T-cell (primary cell): ENCODE results near the gene ITPR2. TPM values are rescaled to one million over a fixed set of nuclear protein-coding genes. Genes with fewer than 3 reads are reported as not detected.
"Not testable (repeated sequence)": the region's sequence is repeated elsewhere in the genome, so short reads cannot be mapped to it uniquely, and the experiment has no call there.

Experiments used
- ATAC-seq, 4 experiments: fragments of 200-7000 bp in 3 of 4; fragments of 150-1000 bp in 1 of 4; cut with Tn5 transposase; replicated peaks in 1 of 4; 1 replicate in 3 of 4; 2 replicates in 1 of 4; pipeline ENCODE4 v1.10.0; 2021; ENCODE audit warnings: moderate library complexity in 3 of 4, mild to moderate bottlenecking in 2 of 4, moderate number of reproducible peaks in 1 of 4
- CTCF ChIA-PET, 2 donors: fragments of 300-600 bp; sonication (Branson Sonifier 250); formaldehyde crosslinking; loops; one replicate each; lab custom pipeline; 2022; ENCODE audit warnings: antibody characterized with exemption in 2 of 2; lab: Charles Lee
- POLR2A ChIA-PET, 2 donors: fragments of 300-600 bp; sonication (Branson Sonifier 250); formaldehyde crosslinking; loops; one replicate each; lab custom pipeline; 2022; ENCODE audit warnings: antibody characterized with exemption in 2 of 2; lab: Charles Lee
- DNase-seq, 35 experiments: peaks; one replicate each; pipeline versions ENCODE4 v3.0.0 to v3.0.0-alpha.2; 2013 to 2023
- H3K27ac ChIP-seq: one replicate; pipeline ENCODE4 v1.5.1; 2013; ENCODE audit warnings: low read length
- H3K27me3 ChIP-seq, 2 experiments: replicated peaks in 1 of 2; 1 replicate in 1 of 2; 2 replicates in 1 of 2; pipeline versions ENCODE4 v1.6.1 to v1.7.0; 2013; ENCODE audit warnings: low read length in 1 of 2, mixed read lengths in 1 of 2; ENCODE audit not compliant: control insufficient read depth in 2 of 2, insufficient read depth in 2 of 2; ENCODE audit errors: extremely low read depth in 1 of 2
- H3K36me3 ChIP-seq, 2 donors: 1 replicate in 1 of 2; 2 replicates in 1 of 2; pipeline versions ENCODE4 v1.6.1 to v1.7.0; 2013; ENCODE audit warnings: low read length in 1 of 2; ENCODE audit not compliant: control insufficient read depth in 2 of 2, insufficient read depth in 1 of 2; ENCODE audit errors: extremely low read depth in 1 of 2
- H3K4me1 ChIP-seq, 2 experiments: 1 replicate in 1 of 2; 2 replicates in 1 of 2; pipeline versions ENCODE4 v1.6.1 to v1.7.0; 2013; ENCODE audit warnings: low read length in 2 of 2, mixed read lengths in 1 of 2; ENCODE audit not compliant: insufficient read depth in 2 of 2, control insufficient read depth in 1 of 2; ENCODE audit errors: extremely low read depth in 1 of 2
- H3K4me3 ChIP-seq, 2 donors: 1 replicate in 1 of 2; 2 replicates in 1 of 2; pipeline versions ENCODE4 v1.5.1 to v1.7.0; 2013; ENCODE audit warnings: mild to moderate bottlenecking in 2 of 2, low read length in 1 of 2, moderate library complexity in 1 of 2; ENCODE audit not compliant: control insufficient read depth in 1 of 2; ENCODE audit errors: extremely low read depth in 1 of 2
- H3K9me3 ChIP-seq: 2 replicates; pipeline ENCODE4 v1.7.0; 2013
- H3K27ac Mint-ChIP-seq, 2 donors: one replicate each; pipeline ENCODE4 v1.8.0; 2020 to 2021; ENCODE audit warnings: mild to moderate bottlenecking in 2 of 2, mixed read lengths in 2 of 2
- H3K27me3 Mint-ChIP-seq, 2 donors: one replicate each; pipeline ENCODE4 v1.8.0; 2021 to 2022; ENCODE audit warnings: mixed read lengths in 2 of 2
- H3K36me3 Mint-ChIP-seq: one replicate; pipeline ENCODE4 v1.8.0; 2021; ENCODE audit warnings: mixed read lengths
- H3K4me1 Mint-ChIP-seq, 3 donors: one replicate each; pipeline ENCODE4 v1.8.0; 2020 to 2022; ENCODE audit warnings: mixed read lengths in 3 of 3, mild to moderate bottlenecking in 1 of 3
- H3K4me3 Mint-ChIP-seq, 3 donors: one replicate each; pipeline ENCODE4 v1.8.0; 2020 to 2022; ENCODE audit warnings: mild to moderate bottlenecking in 3 of 3, mixed read lengths in 3 of 3, moderate library complexity in 3 of 3
- H3K9me3 Mint-ChIP-seq, 3 donors: one replicate each; pipeline ENCODE4 v1.8.0; 2020 to 2022; ENCODE audit warnings: mixed read lengths in 3 of 3
- WGBS: methylation state at CpG from one replicate; pipeline ENCODE4 v1.1.5; 2013; ENCODE audit warnings: missing lambda C conversion rate; ENCODE audit not compliant: insufficient coverage; 5-methylcytosine and 5-hydroxymethylcytosine counted together
- total RNA-seq, 35 experiments: library from RNA in 6 of 35; stranded (reverse) in 6 of 35; fragments of 120-200 nt in 1 of 35; gene quantifications; one replicate each; pipeline versions ENCODE4 v1.2.1 to v1.2.4 and lab custom pipeline; 2013 to 2026

The ITPR2 gene
- total RNA-seq, 5 donors from 2014 or later (not counting 1 experiment from before 2014, with no cell fraction given) = 38.8 to 52.5 (median 44.5) TPM

DNA sequence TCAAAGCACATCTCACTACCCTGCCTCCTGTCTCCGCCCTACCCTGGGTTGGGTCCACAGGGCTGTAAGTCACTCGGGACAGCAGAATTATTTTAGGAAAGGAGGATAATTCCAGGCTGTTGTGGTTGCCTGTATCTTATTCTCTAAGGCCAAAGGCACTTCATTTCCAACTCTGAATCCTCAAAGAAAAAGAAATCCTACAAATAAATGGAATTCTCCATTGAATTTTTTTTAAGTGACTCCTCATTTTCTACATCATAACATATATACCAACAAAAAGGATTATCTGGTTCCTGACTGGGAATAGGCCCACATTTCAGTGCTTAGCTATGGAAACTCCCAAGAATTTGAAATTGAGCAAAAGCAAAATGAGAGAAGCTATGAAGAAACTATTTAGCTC, 186.4 kb downstream of the ITPR2 start:
- H3K4me3 ChIP-seq = no peak overlapping the region
- ATAC-seq (no peak), DNase-seq (no peak)
- no CpG with 5 or more reads among the region's 2 CpGs for WGBS
- H3K36me3 ChIP-seq = peaks cover 2 to 4% of the 10 kb centered on the region in 2 donors
- H3K9me3 ChIP-seq = no peaks in the 10 kb centered on the region
- no peaks in the 10 kb centered on the region for H3K27me3 ChIP-seq
- H3K36me3 Mint-ChIP-seq = peaks cover 68% of the 10 kb centered on the region
- no peak overlapping the region for H3K27ac ChIP-seq
- no peak overlapping the region for H3K4me3 Mint-ChIP-seq
- H3K9me3 Mint-ChIP-seq = peaks cover 0 to 7% (median 2%) of the 10 kb centered on the region in 3 donors
- CTCF ChIA-PET = no interaction called here
- H3K4me1 ChIP-seq = no peaks in the 10 kb centered on the region
- H3K27me3 Mint-ChIP-seq = no peaks in the 10 kb centered on the region
- POLR2A ChIA-PET = interaction anchor here in 1 of 2 donors (0.6 kb wide), 1 partner anchor 839 kb away, joined by 6 read pairs; no protein-coding TSS in a partner anchor
- no peaks in the 10 kb centered on the region for H3K4me1 Mint-ChIP-seq
- H3K27ac Mint-ChIP-seq = no peak overlapping the region

DNA sequence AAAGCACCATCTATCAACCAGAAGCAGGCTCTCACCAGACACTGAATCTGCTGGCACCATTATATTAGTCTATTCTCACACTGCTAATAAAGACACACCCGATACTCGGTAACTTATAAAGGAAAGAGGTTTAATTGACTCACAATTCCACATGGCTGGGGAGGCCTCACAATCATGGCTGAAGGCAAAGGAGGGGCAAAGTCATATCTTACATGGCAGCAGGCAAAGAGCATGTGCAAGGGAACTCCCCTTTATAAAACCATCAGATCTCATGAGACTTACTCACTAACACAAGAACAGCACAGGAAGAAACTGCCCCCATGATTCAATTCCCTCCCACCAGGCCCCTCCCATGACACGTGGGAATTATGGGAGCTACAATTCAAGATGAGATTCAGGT, 188.6 kb downstream of the ITPR2 start:
- DNase-seq, H3K27ac Mint-ChIP-seq, ATAC-seq, H3K27me3 Mint-ChIP-seq, H3K4me3 ChIP-seq, POLR2A ChIA-PET, H3K4me1 ChIP-seq, H3K4me3 Mint-ChIP-seq, H3K9me3 Mint-ChIP-seq, H3K4me1 Mint-ChIP-seq, H3K36me3 ChIP-seq, H3K9me3 ChIP-seq, H3K27me3 ChIP-seq, H3K27ac ChIP-seq, CTCF ChIA-PET: not testable (repeated sequence)
- WGBS = no CpG with 5 or more reads among the region's 3 CpGs
- H3K36me3 Mint-ChIP-seq = peaks cover 63% of the 10 kb centered on the region

DNA sequence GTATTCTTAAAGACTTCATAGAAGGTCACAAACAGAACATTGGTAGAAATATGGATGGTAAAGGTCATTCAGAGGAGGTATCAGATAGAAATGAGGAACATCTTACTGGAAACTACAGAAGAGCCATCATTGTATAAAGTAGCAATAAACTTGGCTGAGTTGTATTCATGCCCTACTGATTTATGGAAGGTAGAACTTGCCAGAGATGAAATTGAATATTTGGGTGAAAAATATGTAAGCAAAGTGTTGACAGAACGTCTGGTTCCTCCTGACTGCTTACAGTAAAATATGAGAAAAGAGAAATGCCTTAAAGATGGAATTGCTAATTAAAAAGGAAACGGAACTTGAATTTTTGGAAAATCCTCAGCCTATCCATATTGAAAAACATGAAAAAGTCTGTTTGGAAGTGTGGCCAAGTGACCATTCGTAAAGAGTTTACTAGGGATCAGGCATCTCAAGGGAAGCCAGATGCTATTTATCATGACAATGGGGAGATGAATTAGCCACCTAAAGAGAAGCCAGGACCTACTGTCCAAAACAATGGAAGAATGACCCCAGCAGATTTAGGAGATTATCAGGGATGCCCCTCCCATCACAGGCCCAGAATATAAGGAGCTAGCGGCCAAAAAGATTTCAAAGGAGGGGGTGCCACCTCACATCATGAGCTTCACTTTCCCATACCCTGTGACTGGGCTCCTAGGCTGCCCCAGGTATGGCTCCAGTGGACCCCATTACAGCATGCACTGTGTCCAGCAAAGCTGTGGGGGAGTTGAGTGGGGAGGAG, 189.3 kb downstream of the ITPR2 start:
- Mint-ChIP-seq H3K9me3 (no peaks in the 10 kb centered on the region), H3K4me3 (no peak overlapping the region), H3K27me3 (no peaks in the 10 kb centered on the region), H3K4me1 (no peaks in the 10 kb centered on the region), H3K36me3 (peaks cover 63% of the 10 kb centered on the region), H3K27ac (no peak overlapping the region)
- Histone ChIP-seq H3K9me3 (no peaks in the 10 kb centered on the region), H3K4me1 (no peaks in the 10 kb centered on the region), H3K27ac (no peak overlapping the region), H3K4me3 (no peak overlapping the region), H3K36me3 (peaks cover 4 to 8% of the 10 kb centered on the region in 2 donors), H3K27me3 (no peaks in the 10 kb centered on the region)
- ChIA-PET POLR2A (no interaction called here), CTCF (interaction anchor here (0.6 kb wide), 2 partner anchors 729 to 1164 kb away, joined by 3 read pairs; no protein-coding TSS in a partner anchor)
- ATAC-seq = no peak
- WGBS = no CpG with 5 or more reads among the region's 4 CpGs
- no peak for DNase-seq

DNA sequence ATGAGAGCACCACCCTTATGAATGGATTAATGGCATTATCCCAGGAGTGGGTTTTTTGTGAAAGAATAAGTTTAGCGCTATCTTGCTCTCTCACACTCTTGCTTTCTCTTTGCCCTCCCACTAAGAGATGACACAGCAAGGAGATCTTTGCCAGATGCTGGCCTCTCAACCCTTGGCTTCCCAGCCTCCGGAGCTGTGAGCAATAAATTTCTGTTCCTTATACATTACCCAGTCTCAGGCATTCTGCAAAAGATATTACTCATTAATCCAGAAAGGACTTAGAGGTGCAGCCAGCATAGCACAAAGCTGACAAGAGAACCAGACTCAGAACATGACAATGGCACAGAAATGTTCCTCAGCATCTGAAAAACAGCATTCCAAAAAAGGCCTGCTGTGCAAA, 190.6 kb downstream of the ITPR2 start:
- no peak overlapping the region for H3K4me3 ChIP-seq
- Mint-ChIP-seq H3K9me3 (no peaks in the 10 kb centered on the region), H3K36me3 (peaks cover 55% of the 10 kb centered on the region), H3K4me1 (no peaks in the 10 kb centered on the region), H3K27me3 (no peaks in the 10 kb centered on the region), H3K4me3 (no peak overlapping the region), H3K27ac (no peak overlapping the region)
- no peaks in the 10 kb centered on the region for H3K9me3 ChIP-seq
- peaks cover 4 to 10% of the 10 kb centered on the region in 2 donors for H3K36me3 ChIP-seq
- no peak for ATAC-seq
- DNase-seq = no peak
- WGBS = 100% methylated on average over 1 of the region's 2 CpGs
- no peaks in the 10 kb centered on the region for H3K27me3 ChIP-seq
- POLR2A ChIA-PET = no interaction called here
- no peak overlapping the region for H3K27ac ChIP-seq
- CTCF ChIA-PET = no interaction called here
- H3K4me1 ChIP-seq = no peaks in the 10 kb centered on the region

DNA sequence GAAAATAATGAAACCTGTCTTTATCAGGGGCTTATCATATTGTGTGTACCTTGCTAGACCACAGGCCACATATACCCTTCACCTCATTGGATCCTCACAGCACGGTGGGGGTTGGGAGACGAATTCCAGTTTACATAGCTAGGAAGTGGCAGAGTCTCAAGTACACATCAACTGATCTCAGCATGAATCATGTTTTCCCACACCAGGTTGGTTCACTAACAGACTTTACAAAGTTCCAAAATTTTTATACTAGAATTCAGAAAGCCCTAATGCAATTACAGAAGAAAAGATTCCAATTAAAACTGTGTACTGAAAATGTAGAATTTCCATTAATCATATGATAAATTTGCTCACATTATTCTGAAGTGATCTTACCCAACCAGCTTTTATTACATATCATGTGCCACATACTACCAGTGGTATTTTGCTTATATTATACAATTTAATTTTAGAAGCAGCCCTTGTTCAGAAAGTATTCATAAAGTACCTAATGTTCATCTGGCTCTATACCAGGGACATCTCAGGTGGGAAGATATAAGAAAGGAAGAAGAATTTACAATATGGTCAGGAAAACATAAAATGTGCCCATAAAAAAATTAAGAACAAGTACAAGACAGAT, 196.2 kb downstream of the ITPR2 start:
- Histone ChIP-seq H3K27me3 (no peaks in the 10 kb centered on the region), H3K9me3 (no peaks in the 10 kb centered on the region), H3K4me3 (no peak overlapping the region), H3K36me3 (peaks cover 6 to 8% of the 10 kb centered on the region in 2 donors), H3K4me1 (no peaks in the 10 kb centered on the region), H3K27ac (no peak overlapping the region)
- CTCF ChIA-PET = no interaction called here
- POLR2A ChIA-PET = no interaction called here
- Mint-ChIP-seq H3K27ac (no peak overlapping the region), H3K4me1 (no peaks in the 10 kb centered on the region), H3K4me3 (no peak overlapping the region), H3K9me3 (no peaks in the 10 kb centered on the region), H3K36me3 (peaks cover 51% of the 10 kb centered on the region), H3K27me3 (no peaks in the 10 kb centered on the region)
- 100% methylated on average over 2 of the region's 2 CpGs for WGBS
- DNase-seq (no peak), ATAC-seq (no peak)

DNA sequence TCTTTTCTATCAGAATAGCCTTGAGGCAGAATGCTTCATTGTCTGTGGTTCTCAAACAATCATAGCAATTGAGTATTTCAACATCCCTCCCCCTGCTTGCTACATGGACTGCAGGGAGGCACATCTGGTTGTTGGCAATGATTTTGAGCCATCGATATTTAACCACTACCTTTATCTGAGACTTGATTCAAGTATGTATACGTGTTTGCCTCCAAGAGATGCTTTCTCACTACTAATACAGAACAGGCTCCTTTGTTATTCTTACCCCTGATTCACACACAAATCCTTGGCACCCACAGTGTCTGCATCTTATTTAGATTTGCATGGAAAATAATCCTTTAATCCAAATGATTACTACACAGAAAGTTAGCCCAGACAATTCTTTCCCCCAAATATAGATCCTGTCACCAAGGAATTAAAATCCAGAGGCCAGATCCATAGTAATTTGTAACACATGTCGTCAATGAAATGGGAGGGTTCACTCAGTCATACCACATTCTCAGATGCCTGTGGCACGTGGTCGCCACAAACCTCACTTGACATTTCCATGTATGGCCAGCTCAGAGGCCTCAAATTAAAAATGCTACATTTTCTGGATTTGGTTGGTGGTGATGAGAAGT, 199.3 kb downstream of the ITPR2 start:
- H3K27me3 ChIP-seq = no peaks in the 10 kb centered on the region
- POLR2A ChIA-PET = no interaction called here

More for the DNA sequence above, 199.3 kb downstream of the ITPR2 start:
- Mint-ChIP-seq H3K9me3 (no peaks in the 10 kb centered on the region), H3K27ac (no peak overlapping the region), H3K36me3 (peaks cover 56% of the 10 kb centered on the region), H3K4me3 (no peak overlapping the region), H3K27me3 (no peaks in the 10 kb centered on the region), H3K4me1 (no peaks in the 10 kb centered on the region)
- Histone ChIP-seq H3K36me3 (peaks cover 2 to 13% of the 10 kb centered on the region in 2 donors), H3K9me3 (no peaks in the 10 kb centered on the region), H3K4me1 (no peaks in the 10 kb centered on the region), H3K4me3 (no peak overlapping the region), H3K27ac (no peak overlapping the region)
- WGBS = 94% methylated on average over 2 of the region's 5 CpGs
- CTCF ChIA-PET = interaction anchor here (0.5 to 0.6 kb wide), 3 partner anchors 19 to 611 kb away, joined by 3 read pairs; no protein-coding TSS in a partner anchor
- no peak for DNase-seq
- no peak for ATAC-seq
